K562 (cell line): ENCODE results near the gene LPAR3. TPM values are rescaled to one million over a fixed set of nuclear protein-coding genes. Genes with fewer than 3 reads are reported as not detected.

Source experiments
- CAMTA2 ChIP-seq: fragments of 250-450 bp; sonication (Bioruptor Pico); conservative IDR thresholded peaks from 2 replicates; pipeline ENCODE4 v1.5.1; 2022
- CBX1 ChIP-seq: sonication (generic); IDR thresholded peaks from 2 replicates; pipeline ENCODE4 v1.6.1; 2016; ENCODE audit warnings: antibody characterized with exemption, low read depth, mild to moderate bottlenecking
- CHD2 ChIP-seq: IDR thresholded peaks from 2 replicates; pipeline ENCODE4 v1.6.1; 2011; ENCODE audit warnings: low read depth, low read length
- CTCFL ChIP-seq: IDR thresholded peaks from 2 replicates; pipeline ENCODE4 v1.6.1; 2011; ENCODE audit warnings: borderline replicate concordance, low read depth, mild to moderate bottlenecking, moderate library complexity, low read length; ENCODE audit not compliant: insufficient read depth, poor library complexity, severe bottlenecking
- FUS ChIP-seq: fragments of 200-400 bp; formaldehyde crosslinking; optimal IDR thresholded peaks from 2 replicates; pipeline ENCODE3; 2017; ENCODE audit warnings: low read depth, low read length
- JUND ChIP-seq, 2 experiments: IDR thresholded peaks; 2 replicates in 1 of 2; 3 replicates in 1 of 2; pipeline ENCODE4 v1.6.1; 2011; ENCODE audit warnings: borderline replicate concordance in 2 of 2, low read depth in 2 of 2, low read length in 2 of 2, improper control_type of control experiment in 1 of 2, missing biosample characterization in 1 of 2, missing genetic modification characterization in 1 of 2, missing genetic modification reagents in 1 of 2
- KDM4B ChIP-seq, 2 experiments: fragments of 450-650 bp in 1 of 2; sonication (generic) in 1 of 2; IDR thresholded peaks; 2 replicates each; pipeline ENCODE4 v1.6.1; 2016 to 2017; ENCODE audit warnings: borderline replicate concordance in 2 of 2, antibody characterized with exemption in 1 of 2, low read depth in 1 of 2, mild to moderate bottlenecking in 1 of 2
- NCOA1 ChIP-seq: fragments of 450-650 bp; IDR thresholded peaks from 2 replicates; pipeline ENCODE4 v1.6.1; 2016; ENCODE audit warnings: low read depth
- POLR2AphosphoS2 ChIP-seq: IDR thresholded peaks from 2 replicates; pipeline ENCODE4 v1.6.1; 2012; ENCODE audit warnings: low read length, improper control_type of control experiment
- SP1 ChIP-seq: sonication (generic); formaldehyde crosslinking; IDR thresholded peaks from 2 replicates; pipeline ENCODE4 v1.8.1; 2022; ENCODE audit warnings: mild to moderate bottlenecking, missing genetic modification reagents
- ZNF277 ChIP-seq: fragments of 250-450 bp; sonication (Bioruptor Pico); IDR thresholded peaks from 2 replicates; pipeline ENCODE4 v1.8.0; 2022; ENCODE audit warnings: inconsistent platforms, mild to moderate bottlenecking, moderate library complexity, borderline replicate concordance
- ZNF280A ChIP-seq: fragments of 450-650 bp; IDR thresholded peaks from 2 replicates; pipeline ENCODE4 v1.6.1; 2018; ENCODE audit warnings: mild to moderate bottlenecking, low read depth; ENCODE audit not compliant: partially characterized antibody
- ZNF696 ChIP-seq: fragments of 250-450 bp; sonication (Bioruptor Pico); conservative IDR thresholded peaks from 2 replicates; pipeline ENCODE4 v1.4.0; 2020; ENCODE audit warnings: mild to moderate bottlenecking, moderate library complexity
- ZNF785 ChIP-seq: fragments of 250-450 bp; sonication (Bioruptor Pico); IDR thresholded peaks from 2 replicates; pipeline ENCODE4 v1.4.0; 2020; ENCODE audit warnings: mild to moderate bottlenecking
- polyA plus RNA-seq, 8 experiments: library from polyadenylated mRNA; depleted of rRNA in 4 of 8; stranded (reverse) in 5 of 8; unstranded in 3 of 8; fragments of >200 nt; fragmentation: Nextera tagmentation in 2 of 8; fragmentation: Illumina TruSeq in 1 of 8; extraction: Ambion mirVana in 2 of 8; extraction: Trizol in 1 of 8; gene quantifications; 2 replicates each; pipeline versions ENCODE4 v1.2.1 to v1.2.3, GENCODE V29; 2011 to 2014; ENCODE audit warnings: inconsistent platforms in 1 of 8, missing spikeins in 1 of 8
- total RNA-seq, 7 experiments: library from RNA; depleted of rRNA in 6 of 7; stranded (reverse); fragments of >200 nt in 6 of 7; fragmentation: Illumina TruSeq in 2 of 7; extraction: Trizol in 2 of 7; gene quantifications; 2 replicates each; pipeline versions ENCODE4 v1.2.1 to v1.2.3, GENCODE V29; 2011 to 2021; ENCODE audit warnings: low replicate concordance in 1 of 7
- TF ChIP-seq, protein P1 (sequence below): sonication (generic); formaldehyde crosslinking; IDR thresholded peaks from 2 replicates; pipeline ENCODE4 v1.8.0; 2022; ENCODE audit warnings: mild to moderate bottlenecking, missing genetic modification reagents

The LPAR3 gene
- total and polyA plus RNA-seq, 9 of the 15 experiments (the other 6 are each of a cell fraction or from before 2014, with no cell fraction given) = 0.11 TPM; not detected in 8

DNA sequence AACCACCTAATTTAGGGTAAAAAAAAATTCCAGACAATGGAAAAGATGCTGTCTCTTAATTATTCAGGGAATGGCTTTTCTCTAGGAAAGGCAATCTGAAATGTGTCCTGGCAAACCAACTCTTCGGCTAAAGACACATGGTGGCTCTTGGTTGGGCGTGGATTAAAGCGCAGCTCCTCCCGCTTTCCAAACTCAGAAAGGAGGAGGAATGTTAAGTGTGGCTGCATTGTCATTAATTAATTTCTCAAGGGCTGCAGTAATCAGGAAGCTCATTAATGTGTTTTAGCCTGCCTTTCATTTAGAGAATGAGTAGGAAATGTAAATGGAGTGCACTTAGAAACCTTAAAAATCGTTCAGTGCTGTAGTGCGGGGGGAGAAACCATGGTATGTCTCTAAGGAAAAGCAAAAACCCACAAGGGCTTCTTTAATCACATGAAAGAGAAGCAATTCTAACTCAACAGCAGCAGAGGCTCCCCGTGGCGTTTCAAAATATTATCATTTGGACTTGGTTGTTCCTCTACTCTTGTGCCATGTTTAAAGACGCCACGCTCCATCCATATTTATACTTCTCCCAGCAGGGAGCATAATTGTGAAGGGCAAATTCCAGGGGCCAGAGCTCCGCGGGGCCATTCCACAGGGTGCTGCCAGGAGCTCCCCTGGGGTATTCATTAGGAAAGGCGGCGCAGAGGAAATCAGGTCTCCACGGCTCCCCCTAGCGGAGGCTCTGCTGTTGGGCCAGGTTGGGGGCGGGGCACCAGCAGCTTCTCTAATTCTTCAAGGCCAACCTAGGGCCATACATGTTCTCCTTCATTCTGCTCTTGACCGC lies 110.8 kb downstream of the LPAR3 start (continued):
- TF ChIP-seq, protein P1, sequence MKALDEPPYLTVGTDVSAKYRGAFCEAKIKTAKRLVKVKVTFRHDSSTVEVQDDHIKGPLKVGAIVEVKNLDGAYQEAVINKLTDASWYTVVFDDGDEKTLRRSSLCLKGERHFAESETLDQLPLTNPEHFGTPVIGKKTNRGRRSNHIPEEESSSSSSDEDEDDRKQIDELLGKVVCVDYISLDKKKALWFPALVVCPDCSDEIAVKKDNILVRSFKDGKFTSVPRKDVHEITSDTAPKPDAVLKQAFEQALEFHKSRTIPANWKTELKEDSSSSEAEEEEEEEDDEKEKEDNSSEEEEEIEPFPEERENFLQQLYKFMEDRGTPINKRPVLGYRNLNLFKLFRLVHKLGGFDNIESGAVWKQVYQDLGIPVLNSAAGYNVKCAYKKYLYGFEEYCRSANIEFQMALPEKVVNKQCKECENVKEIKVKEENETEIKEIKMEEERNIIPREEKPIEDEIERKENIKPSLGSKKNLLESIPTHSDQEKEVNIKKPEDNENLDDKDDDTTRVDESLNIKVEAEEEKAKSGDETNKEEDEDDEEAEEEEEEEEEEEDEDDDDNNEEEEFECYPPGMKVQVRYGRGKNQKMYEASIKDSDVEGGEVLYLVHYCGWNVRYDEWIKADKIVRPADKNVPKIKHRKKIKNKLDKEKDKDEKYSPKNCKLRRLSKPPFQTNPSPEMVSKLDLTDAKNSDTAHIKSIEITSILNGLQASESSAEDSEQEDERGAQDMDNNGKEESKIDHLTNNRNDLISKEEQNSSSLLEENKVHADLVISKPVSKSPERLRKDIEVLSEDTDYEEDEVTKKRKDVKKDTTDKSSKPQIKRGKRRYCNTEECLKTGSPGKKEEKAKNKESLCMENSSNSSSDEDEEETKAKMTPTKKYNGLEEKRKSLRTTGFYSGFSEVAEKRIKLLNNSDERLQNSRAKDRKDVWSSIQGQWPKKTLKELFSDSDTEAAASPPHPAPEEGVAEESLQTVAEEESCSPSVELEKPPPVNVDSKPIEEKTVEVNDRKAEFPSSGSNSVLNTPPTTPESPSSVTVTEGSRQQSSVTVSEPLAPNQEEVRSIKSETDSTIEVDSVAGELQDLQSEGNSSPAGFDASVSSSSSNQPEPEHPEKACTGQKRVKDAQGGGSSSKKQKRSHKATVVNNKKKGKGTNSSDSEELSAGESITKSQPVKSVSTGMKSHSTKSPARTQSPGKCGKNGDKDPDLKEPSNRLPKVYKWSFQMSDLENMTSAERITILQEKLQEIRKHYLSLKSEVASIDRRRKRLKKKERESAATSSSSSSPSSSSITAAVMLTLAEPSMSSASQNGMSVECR = no peak
- TF ChIP-seq JUND (IDR thresholded peaks at IDR 0.05; ENCODE audit: borderline replicate concordance, low read depth, low read length) = 0 out of 2 replicates have a peak, but pooled peaks have one; percentile 27
- no peak for TF ChIP-seq JUND (tag; IDR thresholded peaks at IDR 0.05; ENCODE audit: borderline replicate concordance, low read depth, low read length)
- no peak for TF ChIP-seq ZNF280A
- no peak for TF ChIP-seq FUS
- TF ChIP-seq NCOA1 = no peak
- TF ChIP-seq ZNF785 (CRISPR knock-in tag) = no peak
- TF ChIP-seq ZNF696 (CRISPR knock-in tag) = no peak
- TF ChIP-seq CHD2 = peak; percentile 66
- no peak for TF ChIP-seq CAMTA2
- TF ChIP-seq POLR2AphosphoS2 = no peak
- no peak for TF ChIP-seq CBX1
- TF ChIP-seq CTCFL = peak; percentile 46
- TF ChIP-seq ZNF277 (CRISPR knock-in tag) = no peak
- no peak for TF ChIP-seq KDM4B (IDR thresholded peaks at IDR 0.05; ENCODE audit: borderline replicate concordance in 2 of 2, low read depth in 1 of 2)
- TF ChIP-seq SP1 (CRISPR knock-in tag) = 0 out of 2 replicates have a peak, but pooled peaks have one; percentile 33
